ENCODE measurements around the gene GAA. TPM values are rescaled to one million over a fixed set of nuclear protein-coding genes. Genes with fewer than 3 reads are reported as not detected.

The GAA gene
- total and polyA plus RNA-seq, 2 of the 13 experiments (the other 11 are each of a cell fraction or from before 2014, with no cell fraction given): 21.6 to 36.4 TPM

DNA sequence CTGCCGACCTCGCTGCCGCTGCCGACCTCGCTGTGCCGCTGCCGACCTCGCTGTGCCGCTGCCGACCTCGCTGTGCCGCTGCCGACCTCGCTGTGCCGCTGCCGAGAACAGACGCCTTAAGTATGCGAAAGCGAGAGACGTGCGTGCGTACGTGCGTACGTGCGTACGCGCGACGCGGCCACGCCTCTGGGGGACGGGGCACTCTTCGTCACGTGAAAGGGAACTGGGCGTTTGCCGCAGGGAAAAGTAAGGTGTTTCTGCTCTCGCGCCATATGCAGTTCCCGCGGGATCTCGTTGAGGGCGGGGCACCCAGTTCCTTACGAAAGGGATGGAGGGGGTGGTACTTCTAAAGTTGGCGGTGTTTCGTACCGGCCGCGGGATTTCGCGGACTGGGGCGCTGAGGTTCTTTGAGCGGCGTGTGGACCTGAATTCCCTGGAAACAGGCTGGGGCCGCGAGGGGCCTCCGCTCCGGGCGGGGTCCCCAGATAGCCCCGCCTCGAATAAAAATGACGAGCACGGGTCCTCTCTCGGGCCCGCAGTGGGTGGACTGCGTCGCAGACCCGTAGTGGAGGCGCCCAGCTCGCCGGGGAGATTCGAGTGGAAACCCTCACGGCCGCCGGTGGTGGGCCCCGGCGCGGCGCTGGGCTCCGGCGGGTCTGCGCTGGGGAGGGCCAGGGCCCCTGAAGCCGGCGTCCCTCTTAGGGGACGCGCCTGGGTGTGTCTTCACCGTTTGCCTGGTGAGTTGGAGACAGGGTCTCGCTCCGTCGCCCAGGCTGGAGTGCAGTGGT lies 45.8 kb downstream of the GAA start, which contains the start of gene EIF4A3 (continued):
- TF ChIP-seq, protein P1, sequence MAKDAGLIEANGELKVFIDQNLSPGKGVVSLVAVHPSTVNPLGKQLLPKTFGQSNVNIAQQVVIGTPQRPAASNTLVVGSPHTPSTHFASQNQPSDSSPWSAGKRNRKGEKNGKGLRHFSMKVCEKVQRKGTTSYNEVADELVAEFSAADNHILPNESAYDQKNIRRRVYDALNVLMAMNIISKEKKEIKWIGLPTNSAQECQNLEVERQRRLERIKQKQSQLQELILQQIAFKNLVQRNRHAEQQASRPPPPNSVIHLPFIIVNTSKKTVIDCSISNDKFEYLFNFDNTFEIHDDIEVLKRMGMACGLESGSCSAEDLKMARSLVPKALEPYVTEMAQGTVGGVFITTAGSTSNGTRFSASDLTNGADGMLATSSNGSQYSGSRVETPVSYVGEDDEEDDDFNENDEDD (CRISPR knock-in tag; IDR thresholded peaks at IDR 0.05; ENCODE audit: borderline replicate concordance): peak; percentile 79; the same call in 1 of the 2 replicates
- TF ChIP-seq SRSF4 (IDR thresholded peaks at IDR 0.05; ENCODE audit: low read depth, low read length, poor library complexity, severe bottlenecking) (no peak), CHD4 (IDR thresholded peaks at IDR 0.05; ENCODE audit: borderline replicate concordance, low read length) (no peak), MBD4 (IDR thresholded peaks at IDR 0.05; ENCODE audit: borderline replicate concordance, low read length) (no peak), ZNF788 (CRISPR knock-in tag; IDR thresholded peaks at IDR 0.05; ENCODE audit: borderline replicate concordance) (peak; percentile 77; the same call in 1 of the 2 replicates), ZNF20 (CRISPR knock-in tag; IDR thresholded peaks at IDR 0.05) (0 out of 2 replicates have a peak, but pooled peaks have one; percentile 31), RXRB (CRISPR knock-in tag; IDR thresholded peaks at IDR 0.05; ENCODE audit: borderline replicate concordance) (peak; percentile 54; the same call in 1 of the 2 replicates), GABPA (IDR thresholded peaks at IDR 0.05; ENCODE audit: low read depth, low read length) (no peak), GABPA (CRISPR knock-in tag; IDR thresholded peaks at IDR 0.05; ENCODE audit: low read depth) (no peak), ZNF615 (CRISPR knock-in tag; IDR thresholded peaks at IDR 0.05; ENCODE audit: borderline replicate concordance) (no peak)
- TF ChIP-seq, protein P2, sequence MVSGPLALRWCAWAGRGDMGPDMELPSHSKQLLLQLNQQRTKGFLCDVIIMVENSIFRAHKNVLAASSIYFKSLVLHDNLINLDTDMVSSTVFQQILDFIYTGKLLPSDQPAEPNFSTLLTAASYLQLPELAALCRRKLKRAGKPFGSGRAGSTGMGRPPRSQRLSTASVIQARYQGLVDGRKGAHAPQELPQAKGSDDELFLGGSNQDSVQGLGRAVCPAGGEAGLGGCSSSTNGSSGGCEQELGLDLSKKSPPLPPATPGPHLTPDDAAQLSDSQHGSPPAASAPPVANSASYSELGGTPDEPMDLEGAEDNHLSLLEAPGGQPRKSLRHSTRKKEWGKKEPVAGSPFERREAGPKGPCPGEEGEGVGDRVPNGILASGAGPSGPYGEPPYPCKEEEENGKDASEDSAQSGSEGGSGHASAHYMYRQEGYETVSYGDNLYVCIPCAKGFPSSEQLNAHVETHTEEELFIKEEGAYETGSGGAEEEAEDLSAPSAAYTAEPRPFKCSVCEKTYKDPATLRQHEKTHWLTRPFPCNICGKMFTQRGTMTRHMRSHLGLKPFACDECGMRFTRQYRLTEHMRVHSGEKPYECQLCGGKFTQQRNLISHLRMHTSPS (CRISPR knock-in tag; IDR thresholded peaks at IDR 0.05; ENCODE audit: low read depth): 0 out of 2 replicates have a peak, but pooled peaks have one; percentile 1
- TF ChIP-seq, protein P3, sequence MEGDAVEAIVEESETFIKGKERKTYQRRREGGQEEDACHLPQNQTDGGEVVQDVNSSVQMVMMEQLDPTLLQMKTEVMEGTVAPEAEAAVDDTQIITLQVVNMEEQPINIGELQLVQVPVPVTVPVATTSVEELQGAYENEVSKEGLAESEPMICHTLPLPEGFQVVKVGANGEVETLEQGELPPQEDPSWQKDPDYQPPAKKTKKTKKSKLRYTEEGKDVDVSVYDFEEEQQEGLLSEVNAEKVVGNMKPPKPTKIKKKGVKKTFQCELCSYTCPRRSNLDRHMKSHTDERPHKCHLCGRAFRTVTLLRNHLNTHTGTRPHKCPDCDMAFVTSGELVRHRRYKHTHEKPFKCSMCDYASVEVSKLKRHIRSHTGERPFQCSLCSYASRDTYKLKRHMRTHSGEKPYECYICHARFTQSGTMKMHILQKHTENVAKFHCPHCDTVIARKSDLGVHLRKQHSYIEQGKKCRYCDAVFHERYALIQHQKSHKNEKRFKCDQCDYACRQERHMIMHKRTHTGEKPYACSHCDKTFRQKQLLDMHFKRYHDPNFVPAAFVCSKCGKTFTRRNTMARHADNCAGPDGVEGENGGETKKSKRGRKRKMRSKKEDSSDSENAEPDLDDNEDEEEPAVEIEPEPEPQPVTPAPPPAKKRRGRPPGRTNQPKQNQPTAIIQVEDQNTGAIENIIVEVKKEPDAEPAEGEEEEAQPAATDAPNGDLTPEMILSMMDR (CRISPR knock-in tag; IDR thresholded peaks at IDR 0.05): peak; percentile 54
- TF ChIP-seq, protein P4, sequence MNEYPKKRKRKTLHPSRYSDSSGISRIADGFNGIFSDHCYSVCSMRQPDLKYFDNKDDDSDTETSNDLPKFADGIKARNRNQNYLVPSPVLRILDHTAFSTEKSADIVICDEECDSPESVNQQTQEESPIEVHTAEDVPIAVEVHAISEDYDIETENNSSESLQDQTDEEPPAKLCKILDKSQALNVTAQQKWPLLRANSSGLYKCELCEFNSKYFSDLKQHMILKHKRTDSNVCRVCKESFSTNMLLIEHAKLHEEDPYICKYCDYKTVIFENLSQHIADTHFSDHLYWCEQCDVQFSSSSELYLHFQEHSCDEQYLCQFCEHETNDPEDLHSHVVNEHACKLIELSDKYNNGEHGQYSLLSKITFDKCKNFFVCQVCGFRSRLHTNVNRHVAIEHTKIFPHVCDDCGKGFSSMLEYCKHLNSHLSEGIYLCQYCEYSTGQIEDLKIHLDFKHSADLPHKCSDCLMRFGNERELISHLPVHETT (CRISPR knock-in tag; conservative IDR thresholded peaks at IDR 0.05): 0 out of 2 replicates have a peak, but pooled peaks have one; percentile 24
- TF ChIP-seq, protein P5, sequence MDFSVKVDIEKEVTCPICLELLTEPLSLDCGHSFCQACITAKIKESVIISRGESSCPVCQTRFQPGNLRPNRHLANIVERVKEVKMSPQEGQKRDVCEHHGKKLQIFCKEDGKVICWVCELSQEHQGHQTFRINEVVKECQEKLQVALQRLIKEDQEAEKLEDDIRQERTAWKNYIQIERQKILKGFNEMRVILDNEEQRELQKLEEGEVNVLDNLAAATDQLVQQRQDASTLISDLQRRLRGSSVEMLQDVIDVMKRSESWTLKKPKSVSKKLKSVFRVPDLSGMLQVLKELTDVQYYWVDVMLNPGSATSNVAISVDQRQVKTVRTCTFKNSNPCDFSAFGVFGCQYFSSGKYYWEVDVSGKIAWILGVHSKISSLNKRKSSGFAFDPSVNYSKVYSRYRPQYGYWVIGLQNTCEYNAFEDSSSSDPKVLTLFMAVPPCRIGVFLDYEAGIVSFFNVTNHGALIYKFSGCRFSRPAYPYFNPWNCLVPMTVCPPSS (IDR thresholded peaks at IDR 0.05): no peak

Measured in HepG2 (cell line).